SU-DHL-6 (cell line): ENCODE measurements around the gene PDLIM4.

Experiments
- EZH2phosphoT487 ChIP-seq: fragments of 200-600 bp; sonication (generic), shearing (Covaris generic); conservative IDR thresholded peaks from 2 replicates; pipeline ENCODE4 v1.6.1; 2018; ENCODE audit warnings: mild to moderate bottlenecking, antibody characterized with exemption, low read length, moderate library complexity, mixed read lengths
- TF ChIP-seq, protein P1 (sequence below): fragments of 200-600 bp; sonication (generic); IDR thresholded peaks from one replicate; pipeline ENCODE4 v1.5.1; 2017; ENCODE audit warnings: antibody characterized with exemption, mild to moderate bottlenecking, low read length, moderate library complexity; ENCODE audit not compliant: insufficient read depth, poor library complexity, severe bottlenecking

DNA sequence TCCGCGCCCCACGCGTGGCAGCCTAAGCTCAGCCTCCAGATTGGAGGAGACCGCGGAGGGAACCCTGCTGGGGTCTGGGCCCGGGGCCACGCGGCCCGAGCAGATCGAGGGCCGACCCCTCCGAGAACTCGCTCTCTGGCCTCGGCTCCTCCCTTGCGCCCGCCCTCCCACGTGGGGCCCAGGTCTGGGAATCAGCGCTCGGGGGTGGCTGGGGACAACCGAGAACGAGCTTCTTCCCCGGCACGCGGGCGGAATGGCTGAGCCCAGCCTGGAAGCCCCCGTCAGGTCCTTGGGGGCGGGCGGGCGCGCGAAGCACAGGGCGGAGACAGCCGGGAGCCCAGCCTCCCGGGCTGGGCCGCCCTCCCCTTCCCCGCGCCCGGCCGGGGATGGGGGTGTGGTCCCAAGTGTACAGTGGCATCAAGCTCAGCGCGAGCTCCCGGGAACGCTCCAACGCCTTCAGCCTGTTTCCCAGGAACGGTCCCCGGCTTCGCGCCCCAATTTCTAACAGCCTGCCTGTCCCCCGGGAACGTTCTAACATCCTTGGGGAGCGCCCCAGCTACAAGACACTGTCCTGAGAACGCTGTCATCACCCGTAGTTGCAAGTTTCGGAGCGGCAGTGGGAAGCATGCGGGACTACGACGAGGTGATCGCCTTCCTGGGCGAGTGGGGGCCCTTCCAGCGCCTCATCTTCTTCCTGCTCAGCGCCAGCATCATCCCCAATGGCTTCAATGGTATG is 36.7 kb downstream of the PDLIM4 start, which contains the start of gene SLC22A4:
- TF ChIP-seq, protein P1, sequence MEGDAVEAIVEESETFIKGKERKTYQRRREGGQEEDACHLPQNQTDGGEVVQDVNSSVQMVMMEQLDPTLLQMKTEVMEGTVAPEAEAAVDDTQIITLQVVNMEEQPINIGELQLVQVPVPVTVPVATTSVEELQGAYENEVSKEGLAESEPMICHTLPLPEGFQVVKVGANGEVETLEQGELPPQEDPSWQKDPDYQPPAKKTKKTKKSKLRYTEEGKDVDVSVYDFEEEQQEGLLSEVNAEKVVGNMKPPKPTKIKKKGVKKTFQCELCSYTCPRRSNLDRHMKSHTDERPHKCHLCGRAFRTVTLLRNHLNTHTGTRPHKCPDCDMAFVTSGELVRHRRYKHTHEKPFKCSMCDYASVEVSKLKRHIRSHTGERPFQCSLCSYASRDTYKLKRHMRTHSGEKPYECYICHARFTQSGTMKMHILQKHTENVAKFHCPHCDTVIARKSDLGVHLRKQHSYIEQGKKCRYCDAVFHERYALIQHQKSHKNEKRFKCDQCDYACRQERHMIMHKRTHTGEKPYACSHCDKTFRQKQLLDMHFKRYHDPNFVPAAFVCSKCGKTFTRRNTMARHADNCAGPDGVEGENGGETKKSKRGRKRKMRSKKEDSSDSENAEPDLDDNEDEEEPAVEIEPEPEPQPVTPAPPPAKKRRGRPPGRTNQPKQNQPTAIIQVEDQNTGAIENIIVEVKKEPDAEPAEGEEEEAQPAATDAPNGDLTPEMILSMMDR, result no peak
- TF ChIP-seq EZH2phosphoT487, result no peak
